Measurements from ENCODE around the gene SLC2A6.

SLC2A6 gene

DNA sequence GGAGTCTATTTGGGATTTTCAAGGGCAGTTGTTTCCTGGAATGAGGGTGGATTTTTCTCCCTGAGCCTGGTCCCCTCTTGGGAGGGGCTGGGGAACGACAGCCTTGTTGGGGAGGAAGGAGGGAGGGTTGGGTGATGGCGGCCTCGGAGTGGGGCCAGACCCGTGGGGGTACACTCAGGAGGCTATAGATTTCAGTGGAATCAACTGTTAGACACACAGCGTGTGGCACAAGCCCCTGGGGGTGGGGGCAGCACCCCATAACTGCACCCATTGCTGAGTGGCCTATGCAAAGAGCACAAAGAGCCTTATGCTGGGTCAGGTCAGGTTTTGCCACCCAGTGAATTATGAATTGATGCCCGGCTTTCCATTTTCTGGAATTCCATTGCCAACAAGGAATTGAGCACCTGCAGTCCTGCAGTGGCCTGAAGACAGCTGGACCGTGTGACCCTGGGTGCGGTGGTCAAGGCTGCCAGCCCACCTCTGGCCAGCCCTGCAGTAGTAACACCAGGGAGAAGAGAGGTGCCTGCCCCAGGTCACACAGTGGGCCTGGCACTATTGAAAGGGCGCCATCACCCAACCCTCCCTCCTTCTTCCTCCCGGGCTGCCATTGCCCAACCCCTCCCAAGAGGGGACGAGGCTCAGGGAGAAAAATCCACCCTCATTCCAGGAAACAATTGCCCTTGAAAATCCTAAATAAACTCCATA is 37.5 kb upstream of the SLC2A6 start:
- in situ Hi-C loops (cut with HindIII; ENCODE audit: low sequenced_read_pairs): no loop called here

DNA sequence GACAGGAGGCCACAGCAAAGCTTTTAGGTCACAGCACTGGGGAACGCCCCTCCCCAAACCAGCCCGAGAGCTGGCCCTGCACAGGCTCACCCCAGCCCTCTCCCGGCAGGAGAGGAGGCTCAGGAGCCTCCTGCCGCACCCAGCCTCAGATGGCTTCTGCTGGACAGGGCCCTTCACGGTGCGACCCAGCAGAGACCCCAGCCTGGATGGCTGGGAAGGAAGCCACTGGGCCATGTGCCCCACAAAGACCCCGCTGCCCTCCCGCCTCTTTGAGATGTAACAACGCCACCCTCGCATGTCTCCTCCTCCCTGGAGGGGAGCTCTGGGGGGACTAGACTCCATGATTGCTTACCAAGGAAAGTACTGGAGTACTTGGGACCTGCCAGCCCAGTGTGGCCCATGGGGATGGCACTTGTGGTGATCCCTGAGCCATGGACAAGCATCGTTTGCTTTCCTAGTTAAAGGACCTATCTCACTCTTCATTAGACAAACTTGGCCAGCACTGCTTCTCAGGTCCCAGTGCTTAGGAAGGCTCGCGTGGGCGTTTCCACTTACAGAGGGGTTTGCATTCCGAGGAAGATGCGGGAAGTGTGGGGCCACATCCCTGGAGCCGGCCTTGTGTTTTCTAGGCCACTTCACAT is 36.8 kb upstream of the SLC2A6 start:
- in situ Hi-C loops (cut with HindIII; ENCODE audit: low sequenced_read_pairs): no loop called here

DNA sequence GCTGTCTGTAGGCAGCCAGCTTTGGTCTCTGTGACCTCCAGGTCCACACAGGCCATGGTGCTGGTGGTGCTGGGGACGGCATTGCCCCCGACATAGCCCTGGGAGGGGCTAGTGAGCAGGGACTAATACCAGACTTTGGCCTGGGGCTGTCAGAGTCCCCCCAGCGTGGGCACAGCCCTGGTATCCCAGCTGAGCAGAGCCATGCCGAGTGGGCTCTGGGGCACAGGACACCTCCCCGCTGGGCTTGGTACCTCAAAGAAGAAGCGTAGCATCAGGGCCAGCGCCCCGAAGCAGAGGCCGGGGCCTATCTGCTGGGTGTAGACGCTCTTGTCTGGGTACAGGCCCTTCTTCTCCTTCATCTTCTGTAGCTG is 36.3 kb upstream of the SLC2A6 start:
- in situ Hi-C loops (cut with HindIII; ENCODE audit: low sequenced_read_pairs): no loop called here

DNA sequence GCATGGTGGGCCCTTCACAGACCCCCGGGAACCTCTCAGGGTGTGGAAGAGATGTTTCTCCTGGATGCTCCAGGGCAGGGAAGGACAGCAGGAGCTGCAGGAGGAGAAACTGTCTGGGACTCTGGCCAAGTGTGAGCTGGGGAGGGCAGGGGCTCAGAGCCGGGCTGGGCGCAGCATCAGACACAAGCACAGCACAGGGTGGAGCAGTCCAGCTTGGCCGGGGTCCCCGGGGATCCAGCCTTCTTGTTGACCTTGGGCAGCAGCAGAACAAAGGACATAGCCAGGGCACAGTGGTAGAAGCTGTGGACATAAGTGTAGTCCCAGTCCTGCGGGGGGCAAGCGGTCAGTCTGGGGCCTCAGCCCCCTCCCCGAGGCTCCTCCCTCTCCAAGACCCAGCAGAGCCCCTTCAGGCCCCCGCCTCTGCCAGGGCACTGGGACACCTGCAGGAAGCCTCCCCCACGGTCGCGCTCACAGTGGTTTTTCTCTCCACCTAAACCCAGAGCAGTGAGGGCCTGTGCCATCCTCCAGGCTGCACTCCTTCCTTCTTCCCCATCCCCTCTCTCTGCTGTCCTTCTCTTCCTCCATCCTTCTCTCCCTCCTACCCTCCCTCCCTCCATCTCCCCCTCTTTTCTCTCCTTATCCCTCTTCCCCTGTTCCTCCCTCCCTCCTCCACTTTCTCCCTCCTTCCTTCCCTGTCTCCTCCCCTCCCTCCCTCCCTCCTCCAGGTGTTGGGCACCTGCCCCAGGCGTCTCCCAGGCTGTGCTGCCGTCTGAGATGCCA is 35.8 kb upstream of the SLC2A6 start:
- in situ Hi-C loops (cut with HindIII; ENCODE audit: low sequenced_read_pairs): no loop called here

DNA sequence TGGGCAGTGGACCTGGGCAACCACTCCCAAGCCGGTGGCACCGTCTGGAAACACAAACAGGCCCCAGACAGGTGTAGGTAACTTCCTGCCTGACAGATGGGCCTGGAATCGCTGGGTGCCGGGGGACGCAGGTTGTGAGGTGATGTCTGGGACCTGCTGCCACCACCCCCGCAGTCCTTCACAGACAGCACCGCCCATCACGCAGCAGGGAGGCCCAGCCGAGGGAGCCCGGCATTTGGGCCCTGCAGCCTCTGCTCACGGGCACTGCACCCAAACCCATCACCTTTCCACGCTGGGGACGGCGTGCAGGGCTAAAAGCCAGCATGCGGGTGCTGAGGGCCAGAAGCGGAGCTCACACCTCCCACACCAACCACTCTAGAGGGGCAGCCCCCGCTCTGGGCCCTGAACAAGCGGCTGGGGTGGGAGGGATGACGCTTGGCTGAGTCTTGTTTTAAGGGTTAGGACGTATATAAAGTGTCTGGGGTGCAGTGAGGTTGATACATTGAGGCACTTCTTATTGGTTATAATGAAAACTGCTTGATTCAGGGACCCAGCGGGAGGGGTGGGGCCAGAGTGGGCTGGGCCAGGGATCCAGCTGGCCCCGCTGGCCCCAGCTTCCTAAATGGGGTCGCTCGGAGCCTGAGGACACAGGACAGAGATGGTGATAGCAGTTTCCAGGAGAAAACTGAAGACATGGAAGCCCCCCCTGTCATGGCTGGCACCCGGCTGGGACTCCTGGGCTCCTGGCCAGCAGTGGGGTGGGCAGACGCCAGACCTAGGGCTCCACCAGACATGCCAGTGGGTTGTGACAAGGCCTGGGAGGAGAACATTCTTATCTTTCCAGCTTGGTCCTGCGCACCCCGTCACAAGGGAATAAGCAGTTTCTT is 34.6 kb upstream of the SLC2A6 start:
- in situ Hi-C loops (cut with HindIII; ENCODE audit: low sequenced_read_pairs): no loop called here

DNA sequence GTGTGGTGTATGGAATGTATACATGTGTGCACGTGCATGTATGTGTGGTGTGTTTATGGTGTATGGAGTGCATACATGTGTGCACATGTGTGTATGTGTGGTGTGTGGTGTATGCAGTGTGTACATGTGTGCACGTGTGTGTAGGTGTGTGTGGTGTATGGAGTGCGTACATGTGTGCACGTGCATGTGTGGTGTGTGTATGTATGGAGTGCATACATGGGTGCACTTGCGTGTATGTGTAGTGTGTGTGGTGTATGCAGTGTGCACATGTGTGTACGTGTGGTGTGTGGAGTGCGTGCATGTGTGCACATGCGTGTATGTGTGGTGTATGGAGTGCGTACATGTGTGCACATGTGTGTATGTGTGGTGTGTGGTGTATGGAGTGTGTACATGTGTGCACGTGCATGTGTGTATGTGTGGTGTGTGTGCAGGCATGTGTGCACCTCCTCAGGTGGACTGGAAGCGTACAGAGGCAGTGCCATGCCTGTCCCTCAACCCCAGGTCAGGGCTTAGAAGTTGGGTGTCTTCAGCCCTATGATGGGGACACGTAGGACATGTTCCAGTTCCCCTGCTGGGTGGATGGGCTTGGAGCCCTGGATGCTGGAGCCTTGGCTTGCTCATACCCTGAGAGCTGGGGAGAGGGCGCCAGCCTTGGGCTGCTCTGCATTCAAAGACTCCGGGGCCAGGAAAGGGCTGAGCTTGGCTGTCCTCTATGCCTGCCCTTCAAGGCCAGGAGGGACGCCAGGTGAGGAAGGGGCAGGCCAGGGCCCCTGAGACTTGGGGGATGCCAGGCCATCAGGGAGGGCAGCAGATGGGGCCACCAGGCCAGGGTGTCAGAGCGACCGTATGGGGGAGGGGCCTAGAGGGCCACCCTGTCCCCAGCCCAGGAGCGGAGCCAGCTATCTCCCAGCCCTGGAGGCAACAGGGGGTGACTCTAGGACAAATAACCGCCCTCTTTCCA is 33.6 kb upstream of the SLC2A6 start:
- in situ Hi-C loops (cut with HindIII; ENCODE audit: low sequenced_read_pairs): no loop called here

DNA sequence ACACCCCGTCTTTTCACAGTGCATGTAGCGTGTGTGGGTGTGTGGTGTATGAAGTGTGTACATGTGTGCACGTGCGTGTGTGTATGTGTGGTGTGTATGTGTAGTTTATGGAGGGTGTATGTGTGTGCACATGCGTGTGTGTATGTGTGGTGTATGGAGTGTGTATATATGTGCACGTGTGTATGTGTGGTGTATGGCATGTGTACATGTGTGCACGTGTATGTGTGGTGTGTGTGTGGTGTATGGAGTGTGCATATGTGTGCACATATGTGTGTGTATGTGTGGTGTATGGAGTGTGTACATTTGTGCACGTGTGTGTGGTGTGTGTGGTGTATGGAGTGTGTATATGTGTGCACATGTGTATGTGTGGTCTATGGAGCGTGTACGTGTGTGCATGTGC is 32.7 kb upstream of the SLC2A6 start:
- in situ Hi-C loops (cut with HindIII; ENCODE audit: low sequenced_read_pairs): no loop called here

DNA sequence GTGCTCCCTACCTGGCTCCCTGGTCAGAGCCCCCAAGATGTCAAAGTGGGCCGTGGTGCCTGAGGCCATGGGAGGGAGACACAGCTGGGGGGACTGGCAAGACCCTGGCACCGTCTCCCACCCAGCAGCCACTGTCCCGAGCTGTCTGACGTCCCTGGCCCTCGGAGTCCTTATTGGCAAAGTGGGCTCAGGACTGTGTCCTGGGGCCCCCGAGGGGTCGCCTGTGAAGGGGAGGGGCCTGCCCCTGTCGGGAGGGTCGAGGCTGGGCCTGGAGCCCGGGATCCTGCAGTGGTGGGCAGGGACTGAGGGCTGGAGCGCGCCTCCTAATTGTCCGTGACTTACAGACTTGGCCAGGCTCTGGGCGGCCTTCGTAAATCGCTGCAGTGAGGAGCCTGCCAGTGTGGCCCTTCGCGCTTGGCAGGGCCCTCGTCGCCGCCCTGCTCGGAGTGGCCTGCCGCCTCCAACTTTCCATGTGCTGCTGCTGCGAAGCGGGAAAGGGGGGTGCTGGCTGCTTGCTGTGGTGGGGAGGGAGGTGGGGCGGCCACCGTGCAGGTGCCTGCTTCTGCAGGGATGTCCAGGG is 32.1 kb upstream of the SLC2A6 start:
- in situ Hi-C loops (cut with HindIII; ENCODE audit: low sequenced_read_pairs): no loop called here

DNA sequence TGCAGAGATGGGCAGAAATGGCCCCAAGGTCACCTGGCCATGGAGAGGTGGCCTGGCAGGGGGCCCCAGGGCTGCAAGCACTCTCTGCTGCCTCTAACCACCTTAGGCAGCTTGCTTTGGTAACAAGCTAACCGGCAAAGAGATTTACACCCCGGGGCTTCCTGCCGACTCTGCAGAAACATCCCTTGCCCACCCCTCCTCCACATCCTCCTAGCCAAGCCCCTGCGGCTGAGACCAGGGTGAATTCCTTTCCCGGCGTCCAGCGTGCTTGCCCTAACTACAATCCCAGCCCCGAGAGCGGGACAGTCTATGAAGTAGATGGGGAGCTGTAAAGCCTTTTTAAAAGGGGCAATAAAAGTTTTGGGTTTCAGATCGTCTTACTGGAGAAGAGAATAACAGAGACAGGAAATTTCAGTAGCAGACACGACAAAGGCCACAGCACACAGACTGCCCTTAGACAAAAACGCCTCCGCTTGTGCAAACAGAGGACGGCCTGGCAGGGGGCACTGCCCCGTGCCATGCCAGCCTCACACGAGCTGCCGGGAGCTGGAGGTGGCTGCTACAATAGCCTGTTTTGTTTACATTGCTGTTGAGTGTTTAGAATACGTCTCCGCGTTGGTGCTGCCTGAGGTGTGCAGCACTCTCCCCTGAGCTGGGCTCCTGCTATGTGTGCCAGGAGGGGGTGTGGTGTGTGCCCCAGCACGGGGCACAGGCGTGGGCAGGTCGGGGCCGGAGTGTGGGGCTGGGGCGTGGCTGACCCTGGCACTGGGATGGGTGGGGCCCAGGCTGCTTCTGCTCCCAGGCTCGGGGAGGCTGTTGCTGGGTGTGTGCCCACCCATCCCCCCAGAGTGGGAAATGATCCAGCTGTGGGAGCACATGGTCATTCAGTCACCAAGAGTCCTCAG is 30.5 kb upstream of the SLC2A6 start:
- in situ Hi-C loops (cut with HindIII; ENCODE audit: low sequenced_read_pairs): no loop called here

DNA sequence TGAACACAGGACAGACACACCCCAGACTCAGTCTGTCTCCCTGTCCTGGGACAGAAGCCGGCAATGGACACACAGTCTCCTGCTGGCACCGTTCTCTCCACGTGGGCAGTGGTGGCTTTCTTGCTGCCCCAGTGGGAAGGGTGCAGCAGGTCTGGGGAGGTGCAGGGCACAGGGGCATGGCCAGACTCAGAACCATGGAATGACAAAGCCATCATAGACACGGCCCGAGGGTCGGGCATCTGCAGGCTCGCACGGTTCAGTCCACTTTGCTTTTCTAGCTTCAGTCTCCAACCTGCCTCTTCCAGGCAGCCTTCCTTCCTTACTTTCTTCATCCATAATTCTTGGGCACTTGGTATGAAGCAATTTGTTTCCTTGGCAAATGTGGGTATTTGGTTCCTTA is 29.1 kb upstream of the SLC2A6 start:
- in situ Hi-C loops (cut with HindIII; ENCODE audit: low sequenced_read_pairs): no loop called here

DNA sequence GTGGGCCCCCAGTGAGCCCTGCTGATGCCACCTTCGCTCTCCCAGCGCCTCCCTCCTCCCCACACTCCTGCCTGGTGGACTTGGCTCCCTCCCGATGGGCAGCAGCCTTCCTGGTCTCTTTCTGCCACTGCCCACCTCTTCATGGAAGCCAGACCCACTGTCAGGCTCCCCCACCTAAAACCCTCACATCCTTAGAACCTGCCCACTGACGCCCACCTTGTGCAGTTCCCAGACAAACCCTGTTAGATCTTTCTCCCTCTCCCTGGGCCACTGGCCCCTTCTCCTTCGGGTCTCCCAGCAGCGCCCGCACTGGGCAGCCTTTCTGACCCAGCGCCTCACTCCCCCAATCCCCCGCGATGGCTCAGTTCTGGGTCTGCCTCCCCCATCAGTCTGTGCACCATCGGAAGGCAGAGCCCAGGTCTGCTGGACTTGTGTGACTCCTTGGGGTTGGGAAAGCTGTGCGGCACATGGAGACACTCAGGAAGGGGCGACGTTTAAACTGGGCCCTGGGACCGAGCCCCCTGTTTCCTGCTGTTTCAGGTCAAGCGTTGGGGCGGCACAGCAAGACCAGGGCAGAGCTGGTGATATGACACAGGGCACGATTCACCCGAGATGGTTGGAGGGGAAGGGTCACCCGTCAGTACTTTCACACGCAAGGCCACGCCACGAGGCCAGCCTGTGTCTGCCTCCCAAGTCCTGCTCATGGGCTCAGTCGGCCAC is 28.5 kb upstream of the SLC2A6 start:
- in situ Hi-C loops (cut with HindIII; ENCODE audit: low sequenced_read_pairs): no loop called here

DNA sequence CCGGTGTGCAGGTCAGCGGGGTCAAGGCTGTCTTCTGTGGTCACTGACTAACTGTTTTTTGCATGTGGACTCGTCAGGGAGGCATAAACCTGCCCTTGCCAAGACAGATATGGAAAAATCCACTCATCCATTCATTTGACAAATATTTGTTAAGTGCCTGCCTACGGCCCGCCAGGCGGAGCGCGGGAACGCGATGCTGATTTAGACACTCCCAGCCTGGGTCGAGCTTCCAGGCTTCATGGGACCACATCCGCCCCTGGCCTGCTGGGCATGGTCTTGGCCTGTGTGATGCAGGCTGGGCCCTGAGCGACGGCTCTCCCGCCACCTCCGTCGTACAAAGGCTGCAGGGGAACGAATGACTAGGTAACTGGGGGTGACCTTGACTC is 27.7 kb upstream of the SLC2A6 start:
- in situ Hi-C loops (cut with HindIII; ENCODE audit: low sequenced_read_pairs): no loop called here

DNA sequence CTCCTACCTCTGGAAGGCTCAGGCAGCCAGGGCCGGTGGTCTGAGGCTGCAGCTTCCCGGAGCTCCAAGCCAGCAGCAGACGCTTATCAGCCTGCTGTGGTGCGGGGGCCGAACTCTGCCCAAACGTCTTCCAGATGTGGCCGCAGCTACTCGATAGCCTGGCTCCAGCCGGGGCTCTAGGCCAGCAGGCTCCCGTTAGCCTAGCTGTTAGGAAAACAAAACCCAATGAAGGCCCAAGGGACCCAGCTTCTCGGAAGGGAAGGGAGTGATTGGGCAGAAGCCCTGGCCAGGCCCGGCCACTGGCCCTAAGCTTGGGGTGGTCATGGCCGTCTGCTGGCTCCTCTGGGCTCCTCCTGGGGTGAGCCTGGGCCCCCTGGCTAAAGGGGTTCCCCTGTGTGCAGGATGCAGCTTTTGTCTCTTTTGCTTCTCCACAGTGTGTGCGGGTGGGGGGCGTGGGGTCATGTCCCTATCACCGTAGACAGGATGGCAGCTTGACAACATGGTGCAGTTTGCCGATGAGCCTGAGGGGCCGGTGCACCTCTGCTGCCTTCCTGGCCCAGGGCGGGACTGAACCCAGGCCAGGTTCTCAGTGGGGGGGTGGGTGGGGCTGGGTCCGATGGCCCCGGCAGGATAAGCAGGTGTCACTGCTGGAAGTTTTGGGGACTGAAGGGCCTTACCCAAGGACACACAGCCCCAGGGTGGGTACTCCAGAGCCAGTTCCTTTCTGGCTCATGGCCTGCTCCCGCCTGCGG is 27.2 kb upstream of the SLC2A6 start:
- in situ Hi-C loops (cut with HindIII; ENCODE audit: low sequenced_read_pairs): no loop called here

DNA sequence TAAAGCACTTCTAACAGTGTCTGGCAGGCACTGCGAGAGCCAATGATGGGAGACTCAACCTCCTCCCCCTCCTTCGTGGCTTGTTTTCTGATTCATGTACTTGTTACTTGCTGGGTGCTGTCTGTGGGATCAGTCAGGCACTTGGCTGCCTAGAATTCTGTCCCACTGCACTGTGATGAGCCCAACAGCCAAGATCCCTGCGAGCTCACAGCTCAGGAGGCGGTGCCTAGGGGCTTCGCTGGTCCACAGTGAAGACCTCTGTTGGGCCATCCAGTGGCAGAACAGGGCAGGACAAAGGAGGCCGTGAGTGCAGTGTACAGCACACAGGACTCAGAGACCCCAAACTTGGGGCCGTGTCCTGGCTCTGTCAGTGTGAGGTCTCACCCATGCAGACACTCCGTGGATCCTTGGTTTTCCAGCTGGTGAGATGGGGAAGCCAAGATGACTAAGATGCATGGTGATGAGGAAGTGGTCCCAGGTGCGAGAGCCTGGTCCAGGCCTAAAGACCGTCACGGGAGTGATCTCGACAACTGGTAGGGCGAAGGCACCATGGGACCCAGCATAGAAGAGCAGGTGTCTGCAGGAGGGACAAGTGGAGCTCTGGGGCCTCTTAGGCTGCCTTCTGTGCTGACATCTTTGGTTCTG is 26.4 kb upstream of the SLC2A6 start:
- in situ Hi-C loops (cut with HindIII; ENCODE audit: low sequenced_read_pairs): no loop called here

DNA sequence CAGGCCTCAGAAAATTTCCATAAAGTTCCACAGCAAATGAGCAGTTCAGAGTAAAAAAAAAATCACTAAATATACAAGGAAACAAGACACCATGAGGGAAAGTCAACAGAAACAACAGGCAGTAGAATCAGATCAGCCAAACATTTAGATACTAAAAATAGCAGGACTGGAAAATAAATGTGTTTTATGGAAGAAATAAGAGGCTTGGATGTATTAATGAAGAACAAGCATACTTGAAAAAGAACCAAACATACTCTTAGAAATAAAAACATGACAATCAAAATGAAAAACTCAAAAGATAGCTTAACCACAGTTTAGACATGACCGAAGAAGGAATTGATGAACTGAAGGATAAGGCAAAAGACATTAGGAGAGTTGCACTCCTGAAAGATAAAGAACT is 23.2 kb upstream of the SLC2A6 start:
- in situ Hi-C loops (cut with HindIII; ENCODE audit: low sequenced_read_pairs): no loop called here

DNA sequence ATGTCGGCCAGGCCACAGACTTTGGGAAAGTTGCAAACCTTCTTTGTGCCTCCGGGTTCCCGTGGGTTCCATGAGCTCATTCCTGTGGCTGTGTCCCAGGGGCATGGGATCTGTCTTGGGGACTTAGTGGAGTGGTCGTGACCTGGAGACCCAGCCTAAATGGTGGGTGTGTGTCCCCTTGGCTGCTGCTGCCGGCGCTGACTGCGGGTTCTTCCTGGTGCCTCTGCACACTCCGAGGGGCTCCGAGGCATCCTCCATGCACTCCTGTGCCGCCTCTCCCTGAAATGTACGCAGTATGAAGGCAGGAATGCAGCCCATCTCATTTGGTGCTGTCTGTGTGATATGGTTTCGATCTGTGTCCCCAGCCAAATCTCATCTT is 21.0 kb upstream of the SLC2A6 start:
- in situ Hi-C loops (cut with HindIII; ENCODE audit: low sequenced_read_pairs): loop anchor here (10.0 kb wide), 1 partner anchor 225 kb away; the partner anchor contains the start of gene ABO
